Cardiac septum (tissue), 1 donor: ENCODE results near the gene DTWD1. TPM values are rescaled to one million over a fixed set of nuclear protein-coding genes. Genes with fewer than 3 reads are reported as not detected.

Source experiments
- total RNA-seq: library from RNA; stranded (reverse); fragmentation: NEBNext Ultra II Directional; extraction: Animal tissue kit (Norgen Biotek cat#: 25700); gene quantifications from one replicate; pipeline ENCODE4 v1.2.1, GENCODE V29; 2021
- donor health status: DM: no; HTN: no; CAD: no.

The DTWD1 gene
- total RNA-seq, 1 donor from 2014 or later: 14.3 TPM

Other genes starting within 250 kb of the DTWD1 start
- gene FGF7, start 197.8 kb upstream of the DTWD1 start, total RNA-seq: 7.2 TPM
- gene FAM227B, start 230 bp upstream of the DTWD1 start, total RNA-seq: 11.5 TPM